PC-9 (cell line): ENCODE measurements around the gene TTI1.

ENCODE experiments used
- EZH2 ChIP-seq: fragments of 200-600 bp; sonication (generic); IDR thresholded peaks from 2 replicates; pipeline ENCODE4 v1.8.0; 2017; ENCODE audit warnings: antibody characterized with exemption, low read depth
- TF ChIP-seq, protein P1 (sequence below): fragments of 200-600 bp; sonication (generic); conservative IDR thresholded peaks from 2 replicates; pipeline ENCODE4 v1.6.1; 2017; ENCODE audit warnings: mixed run types, antibody characterized with exemption, mild to moderate bottlenecking, moderate library complexity

DNA sequence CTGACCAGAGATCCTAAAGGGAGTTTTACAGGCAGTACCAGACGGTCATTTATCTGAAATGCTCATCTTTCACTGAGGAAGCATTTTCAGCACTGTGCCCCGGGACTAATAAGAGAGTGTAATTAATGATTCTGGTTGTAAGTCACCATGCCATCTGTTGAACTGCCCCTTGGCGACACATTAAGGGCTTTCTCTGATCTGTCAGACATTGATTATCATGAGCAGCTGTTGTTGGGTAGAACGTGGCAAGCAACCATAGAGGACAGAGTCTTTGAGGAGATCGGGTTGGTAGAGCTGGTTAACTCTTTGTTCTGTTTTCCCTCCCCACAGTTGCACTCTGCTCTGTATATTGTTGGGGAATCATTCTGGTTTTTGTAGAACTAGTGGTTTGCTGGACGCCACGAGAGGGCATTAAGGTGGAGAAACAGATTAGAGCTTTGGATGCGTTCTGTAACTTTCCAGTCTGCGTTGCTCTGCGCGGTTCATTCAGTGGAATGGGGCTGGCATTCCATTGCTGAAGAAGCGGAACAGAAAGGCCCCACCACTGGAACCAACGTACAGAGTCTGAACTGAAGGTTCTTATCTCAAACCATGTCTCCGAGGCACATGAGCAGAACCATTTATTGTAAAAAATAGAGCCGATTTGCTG is 34.6 kb upstream of the TTI1 start:
- TF ChIP-seq, protein P1, sequence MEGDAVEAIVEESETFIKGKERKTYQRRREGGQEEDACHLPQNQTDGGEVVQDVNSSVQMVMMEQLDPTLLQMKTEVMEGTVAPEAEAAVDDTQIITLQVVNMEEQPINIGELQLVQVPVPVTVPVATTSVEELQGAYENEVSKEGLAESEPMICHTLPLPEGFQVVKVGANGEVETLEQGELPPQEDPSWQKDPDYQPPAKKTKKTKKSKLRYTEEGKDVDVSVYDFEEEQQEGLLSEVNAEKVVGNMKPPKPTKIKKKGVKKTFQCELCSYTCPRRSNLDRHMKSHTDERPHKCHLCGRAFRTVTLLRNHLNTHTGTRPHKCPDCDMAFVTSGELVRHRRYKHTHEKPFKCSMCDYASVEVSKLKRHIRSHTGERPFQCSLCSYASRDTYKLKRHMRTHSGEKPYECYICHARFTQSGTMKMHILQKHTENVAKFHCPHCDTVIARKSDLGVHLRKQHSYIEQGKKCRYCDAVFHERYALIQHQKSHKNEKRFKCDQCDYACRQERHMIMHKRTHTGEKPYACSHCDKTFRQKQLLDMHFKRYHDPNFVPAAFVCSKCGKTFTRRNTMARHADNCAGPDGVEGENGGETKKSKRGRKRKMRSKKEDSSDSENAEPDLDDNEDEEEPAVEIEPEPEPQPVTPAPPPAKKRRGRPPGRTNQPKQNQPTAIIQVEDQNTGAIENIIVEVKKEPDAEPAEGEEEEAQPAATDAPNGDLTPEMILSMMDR = no peak
- no peak for TF ChIP-seq EZH2
